Stimulated activated CD4-positive, alpha-beta T cell treated with anti-CD3 and anti-CD28 coated beads, Interleukin-15, amount 100 ng/mL, for 1 hour (primary cell): ENCODE data around the gene DMGDH.

Source experiments
- DNase-seq, 2 donors: peaks; one replicate each; pipeline ENCODE4 v3.0.0-alpha.2; 2020; ENCODE audit warnings: low read depth in 1 of 2, low spot score in 1 of 2

The DMGDH gene

GRCh38 chr5:79070350-79070667 is 835 bp upstream of the DMGDH start:
- DNase-seq = no peak

GRCh38 chr5:79062436-79062835 is 7.0 kb downstream of the DMGDH start:
- DNase-seq = no peak

- DNase-seq = no peak
These were observed 9.8 kb downstream of the DMGDH start for GRCh38 chr5:79059674-79060073.

GRCh38 chr5:79056847-79057246 is 12.6 kb downstream of the DMGDH start:
- DNase-seq = no peak

GRCh38 chr5:79055017-79055416 is 14.5 kb downstream of the DMGDH start:
- no peak for DNase-seq

- DNase-seq = no peak
These were observed 16.2 kb downstream of the DMGDH start for GRCh38 chr5:79053321-79053720.

GRCh38 chr5:79050498-79050897 is 19.0 kb downstream of the DMGDH start:
- no peak for DNase-seq

- no peak for DNase-seq
These were observed 21.0 kb downstream of the DMGDH start for GRCh38 chr5:79048437-79048836.

- DNase-seq = no peak
These were observed 22.3 kb downstream of the DMGDH start for GRCh38 chr5:79047199-79047598.

GRCh38 chr5:79042188-79042587 is 27.3 kb downstream of the DMGDH start:
- DNase-seq = no peak

- DNase-seq = no peak
These were observed 32.7 kb downstream of the DMGDH start for GRCh38 chr5:79036769-79037168.

GRCh38 chr5:79035237-79035636 is 34.2 kb downstream of the DMGDH start:
- no peak for DNase-seq

- no peak for DNase-seq
These were observed 36.7 kb downstream of the DMGDH start for GRCh38 chr5:79032782-79033181.

- DNase-seq = no peak
These were observed 37.3 kb downstream of the DMGDH start for GRCh38 chr5:79032031-79032695.

- DNase-seq = no peak
These were observed 38.0 kb downstream of the DMGDH start for GRCh38 chr5:79031485-79031867.

- no peak for DNase-seq
These were observed 38.6 kb downstream of the DMGDH start for GRCh38 chr5:79030663-79031484.

- peak in 1 of 2 donors; percentile 16 for DNase-seq
These were observed 44.4 kb downstream of the DMGDH start for GRCh38 chr5:79025054-79025472.

GRCh38 chr5:79023947-79024346 is 45.5 kb downstream of the DMGDH start:
- no peak for DNase-seq

GRCh38 chr5:79023348-79023747 is 46.1 kb downstream of the DMGDH start:
- no peak for DNase-seq

- no peak for DNase-seq
These were observed 46.7 kb downstream of the DMGDH start for GRCh38 chr5:79022771-79023170.

- DNase-seq = no peak
These were observed 47.7 kb downstream of the DMGDH start for GRCh38 chr5:79021753-79022152.

GRCh38 chr5:79020861-79021561 is 48.5 kb downstream of the DMGDH start:
- no peak for DNase-seq
